Measurements from ENCODE around the gene EPHA1. TPM values are rescaled to one million over a fixed set of nuclear protein-coding genes. Genes with fewer than 3 reads are reported as not detected.

Gene EPHA1
- total and polyA plus RNA-seq, 2 donors (not counting 1 experiment from before 2014, with no cell fraction given): 0.39 to 0.49 TPM

- ChIA-PET CTCF (interaction anchor here (0.7 kb wide), 1 partner anchor 341 kb away, joined by 3 read pairs; no protein-coding TSS in a partner anchor), POLR2A (no interaction called here)
- Histone ChIP-seq H3K4me1 (ENCODE audit: control insufficient read depth in 2 of 2, insufficient read depth in 2 of 2, low read length in 2 of 2) (no peaks in the 10 kb centered on the region), H3K27ac (ENCODE audit: low read length in 2 of 2) (no peak overlapping the region), H2AFZ (ENCODE audit: insufficient read depth, low read depth, low read length, poor library complexity, severe bottlenecking) (no peak overlapping the region), H3K9me3 (ENCODE audit: control extremely low read depth in 1 of 3, control insufficient read depth in 2 of 3, insufficient read depth in 1 of 3, low read length in 2 of 3) (no peaks in the 10 kb centered on the region), H3K79me2 (ENCODE audit: control insufficient read depth, insufficient read depth, low read length) (no peaks in the 10 kb centered on the region), H3K9ac (ENCODE audit: low read length) (no peak overlapping the region), H3K4me2 (replicated peaks; ENCODE audit: low read depth, low read length, poor library complexity, severe bottlenecking) (no peak overlapping the region), H3K4me3 (ENCODE audit: control extremely low read depth in 1 of 5, extremely low read depth in 1 of 5, insufficient read depth in 1 of 5, low read depth in 2 of 5, low read length in 4 of 5) (no peak overlapping the region), H3K27me3 (replicated peaks in 1 of 4; ENCODE audit: control extremely low read depth in 1 of 4, control insufficient read depth in 3 of 4, insufficient read depth in 4 of 4, low read length in 3 of 4) (no peaks in the 10 kb centered on the region), H4K20me1 (ENCODE audit: control insufficient read depth, insufficient read depth, low read length, poor library complexity, severe bottlenecking) (no peaks in the 10 kb centered on the region), H3K36me3 (replicated peaks in 1 of 2; ENCODE audit: control extremely low read depth in 1 of 2, control insufficient read depth in 1 of 2, extremely low read depth in 1 of 2, insufficient read depth in 2 of 2, low read length in 1 of 2) (peaks cover 0 to 8% of the 10 kb centered on the region in 2 experiments)
- Mint-ChIP-seq H3K4me3 (no peak overlapping the region), H3K4me1 (no peaks in the 10 kb centered on the region), H3K9me3 (ENCODE audit: insufficient read depth) (no peaks in the 10 kb centered on the region), H3K27ac (no peak overlapping the region), H3K27me3 (no peaks in the 10 kb centered on the region)
- WGBS (ENCODE audit: insufficient coverage): 46% methylated on average over 20 of the region's 21 CpGs
- intact Hi-C loops (cut with micrococcal nuclease): no loop called here
- TF ChIP-seq EZH2 (IDR thresholded peaks at IDR 0.05; ENCODE audit: borderline replicate concordance, insufficient read depth, low read depth, low read length, poor library complexity, severe bottlenecking) (no peak), CTCF (IDR thresholded peaks at IDR 0.05) (no peak)
- DNase-seq (no peak), ATAC-seq (ENCODE audit: low read depth) (peak; percentile 21)
Observed at GRCh38 chr7:143395187-143396149, 13.2 kb downstream of the EPHA1 start.

- Histone ChIP-seq H3K9ac (ENCODE audit: low read length) (no peak overlapping the region), H3K4me2 (replicated peaks; ENCODE audit: low read depth, low read length, poor library complexity, severe bottlenecking) (no peak overlapping the region), H3K4me1 (ENCODE audit: control insufficient read depth in 2 of 2, insufficient read depth in 2 of 2, low read length in 2 of 2) (no peaks in the 10 kb centered on the region), H3K9me3 (ENCODE audit: control extremely low read depth in 1 of 3, control insufficient read depth in 2 of 3, insufficient read depth in 1 of 3, low read length in 2 of 3) (no peaks in the 10 kb centered on the region), H3K27me3 (replicated peaks in 1 of 4; ENCODE audit: control extremely low read depth in 1 of 4, control insufficient read depth in 3 of 4, insufficient read depth in 4 of 4, low read length in 3 of 4) (no peaks in the 10 kb centered on the region), H3K4me3 (ENCODE audit: control extremely low read depth in 1 of 5, extremely low read depth in 1 of 5, insufficient read depth in 1 of 5, low read depth in 2 of 5, low read length in 4 of 5) (no peak overlapping the region), H2AFZ (ENCODE audit: insufficient read depth, low read depth, low read length, poor library complexity, severe bottlenecking) (no peak overlapping the region), H3K27ac (ENCODE audit: low read length in 2 of 2) (no peak overlapping the region), H3K79me2 (ENCODE audit: control insufficient read depth, insufficient read depth, low read length) (no peaks in the 10 kb centered on the region), H3K36me3 (replicated peaks in 1 of 2; ENCODE audit: control extremely low read depth in 1 of 2, control insufficient read depth in 1 of 2, extremely low read depth in 1 of 2, insufficient read depth in 2 of 2, low read length in 1 of 2) (peaks cover 0 to 8% of the 10 kb centered on the region in 2 experiments), H4K20me1 (ENCODE audit: control insufficient read depth, insufficient read depth, low read length, poor library complexity, severe bottlenecking) (no peaks in the 10 kb centered on the region)
- H3K27me3 Mint-ChIP-seq: no peaks in the 10 kb centered on the region
- WGBS (ENCODE audit: insufficient coverage): 71% methylated on average over 6 of the region's 6 CpGs
- H3K4me3 Mint-ChIP-seq: no peak overlapping the region
- TF ChIP-seq CTCF (IDR thresholded peaks at IDR 0.05) (no peak), EZH2 (IDR thresholded peaks at IDR 0.05; ENCODE audit: borderline replicate concordance, insufficient read depth, low read depth, low read length, poor library complexity, severe bottlenecking) (no peak)
- POLR2A ChIA-PET: no interaction called here
- CTCF ChIA-PET: interaction anchor here (0.7 kb wide), 1 partner anchor 342 kb away, joined by 3 read pairs; no protein-coding TSS in a partner anchor
- no peaks in the 10 kb centered on the region for H3K9me3 Mint-ChIP-seq (ENCODE audit: insufficient read depth)
- no peak overlapping the region for H3K27ac Mint-ChIP-seq
- intact Hi-C loops (cut with micrococcal nuclease): no loop called here
- DNase-seq: no peak
- no peak for ATAC-seq (ENCODE audit: low read depth)
- H3K4me1 Mint-ChIP-seq: no peaks in the 10 kb centered on the region
Observed at GRCh38 chr7:143394777-143395176, 13.9 kb downstream of the EPHA1 start.
